ENCODE data around the gene EVPL.

The EVPL gene

DNA sequence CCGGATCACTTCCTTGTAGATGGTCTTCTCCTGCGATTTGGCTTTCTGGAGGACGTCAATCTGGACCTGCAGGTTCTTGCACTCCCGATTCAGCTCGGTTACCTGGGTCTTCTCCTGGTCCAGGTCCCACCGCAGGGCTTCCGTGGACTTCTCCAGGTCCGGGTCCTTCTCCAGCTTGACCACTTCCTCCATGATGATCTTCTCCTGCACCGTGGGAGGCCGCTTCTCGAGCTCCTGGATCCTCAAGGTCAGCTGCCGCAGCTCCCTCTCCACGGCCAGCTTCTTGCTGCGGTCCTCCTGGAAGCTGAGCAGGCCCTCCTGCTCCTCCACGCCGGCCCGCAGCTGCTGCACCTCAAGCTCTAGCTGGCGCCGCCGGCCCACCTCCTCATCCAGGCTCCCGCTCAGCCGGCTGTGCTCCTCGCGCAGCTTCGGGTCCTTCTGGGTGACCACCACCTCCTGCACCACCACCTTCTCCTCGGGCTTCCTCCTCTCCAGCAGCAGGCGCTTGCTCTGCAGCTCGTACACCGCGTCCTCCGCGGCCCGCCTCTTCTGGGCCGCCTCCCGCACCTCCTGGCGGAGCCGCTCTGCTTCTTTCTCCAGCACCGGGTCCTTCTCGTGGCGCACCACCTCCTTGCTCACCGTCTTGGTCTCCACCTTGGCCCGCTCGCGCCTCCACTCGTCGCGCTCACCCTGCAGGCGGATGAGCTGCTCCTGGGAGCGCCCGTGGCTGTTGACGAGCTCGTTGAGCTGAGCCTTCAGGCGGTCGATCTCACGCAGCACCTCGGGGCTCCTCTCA, 18.3 kb downstream of the EVPL start:
- H4K20me1 ChIP-seq (ENCODE audit: insufficient read depth, low read length, poor library complexity, severe bottlenecking) = no peaks in the 10 kb centered on the region
- H3K4me1 ChIP-seq (ENCODE audit: insufficient read depth, low read length, poor library complexity, severe bottlenecking) = peaks cover 13% of the 10 kb centered on the region
- H3K4me2 ChIP-seq (ENCODE audit: low read depth, low read length, poor library complexity, severe bottlenecking) = no peak overlapping the region
- H3K27me3 ChIP-seq (ENCODE audit: insufficient read depth, low read length, poor library complexity, severe bottlenecking) = no peaks in the 10 kb centered on the region
- no peaks in the 10 kb centered on the region for H3K79me2 ChIP-seq (ENCODE audit: insufficient read depth, low read length)
- no peaks in the 10 kb centered on the region for H3K9me2 ChIP-seq (replicated peaks; ENCODE audit: low read depth, low read length)
- H3K9me3 ChIP-seq (ENCODE audit: insufficient read depth, low read depth, low read length) = no peaks in the 10 kb centered on the region
- no peaks in the 10 kb centered on the region for H3F3A ChIP-seq (ENCODE audit: low read depth)
- TF ChIP-seq, protein P1, sequence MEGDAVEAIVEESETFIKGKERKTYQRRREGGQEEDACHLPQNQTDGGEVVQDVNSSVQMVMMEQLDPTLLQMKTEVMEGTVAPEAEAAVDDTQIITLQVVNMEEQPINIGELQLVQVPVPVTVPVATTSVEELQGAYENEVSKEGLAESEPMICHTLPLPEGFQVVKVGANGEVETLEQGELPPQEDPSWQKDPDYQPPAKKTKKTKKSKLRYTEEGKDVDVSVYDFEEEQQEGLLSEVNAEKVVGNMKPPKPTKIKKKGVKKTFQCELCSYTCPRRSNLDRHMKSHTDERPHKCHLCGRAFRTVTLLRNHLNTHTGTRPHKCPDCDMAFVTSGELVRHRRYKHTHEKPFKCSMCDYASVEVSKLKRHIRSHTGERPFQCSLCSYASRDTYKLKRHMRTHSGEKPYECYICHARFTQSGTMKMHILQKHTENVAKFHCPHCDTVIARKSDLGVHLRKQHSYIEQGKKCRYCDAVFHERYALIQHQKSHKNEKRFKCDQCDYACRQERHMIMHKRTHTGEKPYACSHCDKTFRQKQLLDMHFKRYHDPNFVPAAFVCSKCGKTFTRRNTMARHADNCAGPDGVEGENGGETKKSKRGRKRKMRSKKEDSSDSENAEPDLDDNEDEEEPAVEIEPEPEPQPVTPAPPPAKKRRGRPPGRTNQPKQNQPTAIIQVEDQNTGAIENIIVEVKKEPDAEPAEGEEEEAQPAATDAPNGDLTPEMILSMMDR (conservative IDR thresholded peaks at IDR 0.05; ENCODE audit: low read length) = no peak
- TF ChIP-seq EZH2phosphoT487 (IDR thresholded peaks at IDR 0.05; ENCODE audit: borderline replicate concordance) = no peak
- H3K9ac ChIP-seq (ENCODE audit: low read depth, low read length, poor library complexity, severe bottlenecking) = no peak overlapping the region
- H3K36me3 ChIP-seq (ENCODE audit: insufficient read depth, low read length) = no peaks in the 10 kb centered on the region
- no peak overlapping the region for H2AFZ ChIP-seq (ENCODE audit: low read length)
- no peak overlapping the region for H3K4me3 ChIP-seq (ENCODE audit: low read length, poor library complexity, severe bottlenecking)

DNA sequence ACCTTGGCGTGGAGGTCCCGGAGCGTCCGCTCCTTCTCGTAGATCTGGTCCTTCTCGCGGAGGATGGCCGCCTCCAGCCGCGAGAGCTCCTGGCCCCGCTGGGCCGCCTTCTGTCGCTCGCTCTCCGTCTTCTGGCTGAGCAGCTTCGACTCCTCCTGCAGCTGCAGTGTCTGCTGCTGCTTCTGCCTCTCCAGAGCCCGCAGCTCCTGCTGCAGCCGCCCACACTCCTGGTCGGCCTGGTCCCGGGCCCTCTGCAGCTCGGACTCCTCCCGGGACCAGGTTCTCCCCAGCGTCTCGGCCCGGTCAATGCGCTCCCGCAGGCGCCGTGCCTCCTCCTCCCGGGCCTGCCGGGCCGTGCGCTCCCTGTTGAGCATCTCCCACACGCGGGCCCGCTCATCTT, 18.9 kb downstream of the EVPL start:
- Histone ChIP-seq H3F3A (ENCODE audit: low read depth) (no peaks in the 10 kb centered on the region), H3K27me3 (ENCODE audit: insufficient read depth, low read length, poor library complexity, severe bottlenecking) (no peaks in the 10 kb centered on the region)
- no peak for TF ChIP-seq EZH2phosphoT487 (IDR thresholded peaks at IDR 0.05; ENCODE audit: borderline replicate concordance)
- TF ChIP-seq, protein P1 (conservative IDR thresholded peaks at IDR 0.05; ENCODE audit: low read length) = no peak

DNA sequence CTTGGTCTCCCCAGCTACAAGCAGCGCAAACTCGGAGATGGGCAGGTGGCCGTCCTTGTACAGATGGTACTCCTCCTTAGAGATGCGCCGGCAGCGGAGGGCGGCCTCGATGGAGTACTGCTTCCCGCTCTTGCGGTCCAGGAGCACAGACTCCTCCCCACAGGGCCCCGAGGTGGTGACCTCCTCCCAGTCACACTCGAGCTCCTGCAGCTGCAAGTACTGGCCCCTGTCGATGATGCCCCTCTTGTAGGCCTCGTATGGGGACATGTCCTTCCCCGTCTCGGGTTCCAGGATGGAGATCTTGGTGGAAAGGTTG, 19.3 kb downstream of the EVPL start:
- Histone ChIP-seq H2AFZ (ENCODE audit: low read length) (no peak overlapping the region), H3K36me3 (ENCODE audit: insufficient read depth, low read length) (0 out of 2 replicates have a peak, but pooled peaks cover 6% of the 10 kb centered on the region), H3K4me1 (ENCODE audit: insufficient read depth, low read length, poor library complexity, severe bottlenecking) (peaks cover 11% of the 10 kb centered on the region), H3K9me2 (replicated peaks; ENCODE audit: low read depth, low read length) (no peaks in the 10 kb centered on the region), H3K27me3 (ENCODE audit: insufficient read depth, low read length, poor library complexity, severe bottlenecking) (no peaks in the 10 kb centered on the region), H3F3A (ENCODE audit: low read depth) (no peaks in the 10 kb centered on the region), H4K20me1 (ENCODE audit: insufficient read depth, low read length, poor library complexity, severe bottlenecking) (no peaks in the 10 kb centered on the region), H3K79me2 (ENCODE audit: insufficient read depth, low read length) (no peaks in the 10 kb centered on the region), H3K9me3 (ENCODE audit: insufficient read depth, low read depth, low read length) (no peaks in the 10 kb centered on the region), H3K4me3 (ENCODE audit: low read length, poor library complexity, severe bottlenecking) (no peak overlapping the region), H3K9ac (ENCODE audit: low read depth, low read length, poor library complexity, severe bottlenecking) (no peak overlapping the region), H3K4me2 (ENCODE audit: low read depth, low read length, poor library complexity, severe bottlenecking) (no peak overlapping the region)
- TF ChIP-seq EZH2phosphoT487 (IDR thresholded peaks at IDR 0.05; ENCODE audit: borderline replicate concordance) = no peak
- TF ChIP-seq, protein P1 (conservative IDR thresholded peaks at IDR 0.05; ENCODE audit: low read length) = no peak

More for the DNA sequence above, 18.9 kb downstream of the EVPL start:
- Histone ChIP-seq H3K4me1 (ENCODE audit: insufficient read depth, low read length, poor library complexity, severe bottlenecking) (peaks cover 11% of the 10 kb centered on the region), H2AFZ (ENCODE audit: low read length) (no peak overlapping the region), H3K9me3 (ENCODE audit: insufficient read depth, low read depth, low read length) (no peaks in the 10 kb centered on the region), H3K4me2 (ENCODE audit: low read depth, low read length, poor library complexity, severe bottlenecking) (no peak overlapping the region), H3K4me3 (ENCODE audit: low read length, poor library complexity, severe bottlenecking) (no peak overlapping the region), H3K36me3 (ENCODE audit: insufficient read depth, low read length) (0 out of 2 replicates have a peak, but pooled peaks cover 2% of the 10 kb centered on the region), H3K9ac (ENCODE audit: low read depth, low read length, poor library complexity, severe bottlenecking) (no peak overlapping the region), H3K9me2 (replicated peaks; ENCODE audit: low read depth, low read length) (no peaks in the 10 kb centered on the region), H4K20me1 (ENCODE audit: insufficient read depth, low read length, poor library complexity, severe bottlenecking) (no peaks in the 10 kb centered on the region), H3K79me2 (ENCODE audit: insufficient read depth, low read length) (no peaks in the 10 kb centered on the region)
